ENCODE results near the gene ZFYVE1.
"Not testable (repeated sequence)": the region's sequence is repeated elsewhere in the genome, so short reads cannot be mapped to it uniquely, and the experiment has no call there.

- TF ChIP-seq POLR2A, CTCF (IDR thresholded peaks at IDR 0.05): not testable (repeated sequence)
These were observed 70.2 kb downstream of the ZFYVE1 start for GRCh38 chr14:72956741-72957140.
